HepG2 (cell line): ENCODE results near the gene TELO2. TPM values are rescaled to one million over a fixed set of nuclear protein-coding genes. Genes with fewer than 3 reads are reported as not detected.
A peak's percentile ranks its signal among the peaks of the same experiment; 100 is the strongest.

Source experiments
- BCL6 ChIP-seq: IDR thresholded peaks from 2 replicates; pipeline ENCODE4 v1.6.1; 2016; ENCODE audit warnings: missing genetic modification reagents, missing compliant biosample characterization
- BHLHE40 ChIP-seq: IDR thresholded peaks from 2 replicates; pipeline ENCODE4 v1.6.1; 2011; ENCODE audit warnings: low read length, improper control_type of control experiment
- CBX1 ChIP-seq: IDR thresholded peaks from one replicate; pipeline ENCODE4 v1.6.1; 2016; ENCODE audit warnings: antibody characterized with exemption, low read depth
- CBX2 ChIP-seq, 2 experiments: fragments of 200-600 bp in 1 of 2; sonication (generic); formaldehyde crosslinking in 1 of 2; IDR thresholded peaks; 2 replicates each; pipeline versions ENCODE4 v1.7.0 to v1.8.1; 2018 to 2022; ENCODE audit warnings: low read depth in 2 of 2, low read length in 1 of 2, mild to moderate bottlenecking in 1 of 2, missing genetic modification reagents in 1 of 2
- DR1 ChIP-seq: sonication (generic); formaldehyde crosslinking; IDR thresholded peaks from 2 replicates; pipeline ENCODE4 v1.8.0; 2021; ENCODE audit warnings: mild to moderate bottlenecking, missing genetic modification reagents, inconsistent platforms
- MTA1 ChIP-seq: sonication (generic); formaldehyde crosslinking; IDR thresholded peaks from 2 replicates; pipeline ENCODE4 v1.4.0; 2020; ENCODE audit warnings: missing genetic modification reagents, mild to moderate bottlenecking, borderline replicate concordance
- NRL ChIP-seq: sonication (generic); formaldehyde crosslinking; IDR thresholded peaks from 2 replicates; pipeline ENCODE4 v1.5.0; 2020; ENCODE audit warnings: missing genetic modification reagents, mild to moderate bottlenecking, moderate library complexity, borderline replicate concordance
- PRPF4 ChIP-seq: fragments of 200-400 bp; formaldehyde crosslinking; IDR thresholded peaks from 2 replicates; pipeline ENCODE4 v1.6.1; 2016; ENCODE audit warnings: low read length, low read depth; ENCODE audit not compliant: poor library complexity, severe bottlenecking
- RNF2 ChIP-seq: fragments of 450-650 bp; conservative IDR thresholded peaks from 2 replicates; pipeline ENCODE4 v1.6.1; 2016; ENCODE audit warnings: low read depth
- TCF7L2 ChIP-seq: IDR thresholded peaks from 2 replicates; pipeline ENCODE4 v1.6.1; 2011; ENCODE audit warnings: mild to moderate bottlenecking, low read depth, low read length, moderate library complexity
- ZKSCAN8 ChIP-seq: IDR thresholded peaks from 2 replicates; pipeline ENCODE4 v1.6.1; 2016; ENCODE audit warnings: borderline replicate concordance, missing genetic modification reagents, missing compliant biosample characterization
- ZNF225 ChIP-seq: sonication (generic); formaldehyde crosslinking; IDR thresholded peaks from 2 replicates; pipeline ENCODE4 v1.4.0; 2020; ENCODE audit warnings: mild to moderate bottlenecking, missing genetic modification reagents
- ZNF460 ChIP-seq: sonication (generic); formaldehyde crosslinking; IDR thresholded peaks from 2 replicates; pipeline ENCODE4 v1.5.1; 2020; ENCODE audit warnings: missing genetic modification reagents, mild to moderate bottlenecking, borderline replicate concordance
- ZNF468 ChIP-seq: sonication (generic); formaldehyde crosslinking; IDR thresholded peaks from 2 replicates; pipeline ENCODE4 v1.8.0; 2022; ENCODE audit warnings: mild to moderate bottlenecking, moderate library complexity, missing genetic modification reagents
- ZNF749 ChIP-seq: sonication (generic); formaldehyde crosslinking; IDR thresholded peaks from 2 replicates; pipeline ENCODE4 v1.8.0; 2022; ENCODE audit warnings: mild to moderate bottlenecking, missing genetic modification reagents, moderate library complexity, borderline replicate concordance
- polyA plus RNA-seq, 8 experiments: library from polyadenylated mRNA; depleted of rRNA in 3 of 8; stranded (reverse) in 7 of 8; unstranded in 1 of 8; fragments of >200 nt; fragmentation: Illumina TruSeq in 4 of 8; extraction: Trizol in 4 of 8; gene quantifications; 2 replicates each; pipeline versions ENCODE4 v1.2.1 to v1.2.3, GENCODE V29; 2011 to 2016; ENCODE audit warnings: low read depth in 4 of 8, missing spikeins in 1 of 8, mixed read lengths in 1 of 8; ENCODE audit not compliant: insufficient read depth in 1 of 8
- total RNA-seq, 5 experiments: library from RNA; depleted of rRNA; stranded (reverse); fragments of >200 nt; fragmentation: Illumina TruSeq; extraction: Trizol; gene quantifications; 2 replicates each; pipeline ENCODE4 v1.2.3, GENCODE V29; 2016; ENCODE audit warnings: low read depth in 1 of 5
- TF ChIP-seq, protein P1 (sequence below): sonication (generic); formaldehyde crosslinking; IDR thresholded peaks from 2 replicates; pipeline ENCODE4 v1.5.1; 2020; ENCODE audit warnings: mild to moderate bottlenecking, missing genetic modification reagents, moderate library complexity
- TF ChIP-seq, protein P2 (sequence below): sonication (generic); formaldehyde crosslinking; IDR thresholded peaks from 2 replicates; pipeline ENCODE4 v1.5.0; 2020; ENCODE audit warnings: missing genetic modification reagents
- TF ChIP-seq, protein P3 (sequence below): sonication (generic); formaldehyde crosslinking; IDR thresholded peaks from 2 replicates; pipeline ENCODE4 v1.5.1; 2020; ENCODE audit warnings: mild to moderate bottlenecking, moderate library complexity, missing genetic modification reagents
- TF ChIP-seq, protein P4 (sequence below): IDR thresholded peaks from 2 replicates; pipeline ENCODE4 v1.6.1; 2016; ENCODE audit warnings: missing genetic modification reagents, missing compliant biosample characterization
- TF ChIP-seq, protein P5 (sequence below): IDR thresholded peaks from 2 replicates; pipeline ENCODE4 v1.6.1; 2018; ENCODE audit warnings: missing genetic modification reagents, mild to moderate bottlenecking, missing compliant biosample characterization

Gene TELO2
- total and polyA plus RNA-seq, 2 of the 13 experiments (the other 11 are each of a cell fraction or from before 2014, with no cell fraction given): 10.1 to 17.9 TPM

DNA sequence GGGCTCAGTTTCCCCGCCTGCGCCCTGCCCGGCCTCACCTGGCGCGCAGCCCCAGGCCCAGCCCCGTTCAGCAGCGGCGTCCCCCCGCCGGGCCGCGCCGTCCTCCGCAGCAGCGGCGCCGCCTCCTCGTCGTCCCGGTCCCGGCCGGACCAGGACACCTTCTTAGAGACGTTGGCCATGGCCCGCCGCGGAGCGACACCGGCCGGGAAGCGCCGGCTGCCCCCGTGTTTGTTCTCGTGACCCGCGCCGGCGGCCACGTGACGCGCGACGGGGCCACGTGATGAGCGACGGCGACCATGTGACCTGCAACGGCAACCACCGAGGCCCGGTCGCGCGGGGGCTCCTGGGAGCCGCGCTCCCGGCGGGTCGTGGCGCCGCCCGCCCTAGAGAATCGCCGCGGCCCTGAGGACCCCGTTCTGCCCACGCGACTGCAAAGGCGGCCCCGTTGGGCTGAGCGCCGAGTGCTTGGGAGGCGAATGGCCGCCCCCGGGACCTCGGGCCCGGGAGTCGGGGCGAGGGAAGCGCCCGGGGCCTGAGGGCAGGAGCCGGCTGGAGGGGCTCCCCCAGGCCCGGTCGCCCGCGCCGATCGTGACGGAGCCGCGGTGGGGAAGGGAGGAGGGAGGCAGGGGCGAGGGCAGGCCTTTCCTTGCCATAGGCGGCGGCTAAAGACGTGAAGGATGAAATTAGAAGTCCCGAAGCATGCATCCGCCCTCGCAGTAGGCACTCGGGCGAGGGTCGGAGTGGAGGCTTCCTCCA is 18.2 kb upstream of the TELO2 start, which contains the start of gene CLCN7 (continued):
- peak; percentile 87; the same call in 1 of the 2 replicates for TF ChIP-seq DR1 (CRISPR knock-in tag)
- no peak for TF ChIP-seq NRL (CRISPR knock-in tag)
- peak; percentile 98 for TF ChIP-seq RNF2
- TF ChIP-seq ZNF225 (CRISPR knock-in tag): peak; percentile 60; the same call in 1 of the 2 replicates
- 0 out of 2 replicates have a peak, but pooled peaks have one; percentile 19 for TF ChIP-seq ZKSCAN8
- peak; percentile 28 for TF ChIP-seq CBX1
- no peak for TF ChIP-seq CBX2 (IDR thresholded peaks at IDR 0.05; ENCODE audit: low read depth, low read length)
- 0 out of 2 replicates have a peak, but pooled peaks have one; percentile 17 for TF ChIP-seq CBX2 (CRISPR knock-in tag; IDR thresholded peaks at IDR 0.05; ENCODE audit: low read depth)
- no peak for TF ChIP-seq ZNF460 (CRISPR knock-in tag)
- TF ChIP-seq ZNF749: peak; percentile 98
- TF ChIP-seq, protein P1, sequence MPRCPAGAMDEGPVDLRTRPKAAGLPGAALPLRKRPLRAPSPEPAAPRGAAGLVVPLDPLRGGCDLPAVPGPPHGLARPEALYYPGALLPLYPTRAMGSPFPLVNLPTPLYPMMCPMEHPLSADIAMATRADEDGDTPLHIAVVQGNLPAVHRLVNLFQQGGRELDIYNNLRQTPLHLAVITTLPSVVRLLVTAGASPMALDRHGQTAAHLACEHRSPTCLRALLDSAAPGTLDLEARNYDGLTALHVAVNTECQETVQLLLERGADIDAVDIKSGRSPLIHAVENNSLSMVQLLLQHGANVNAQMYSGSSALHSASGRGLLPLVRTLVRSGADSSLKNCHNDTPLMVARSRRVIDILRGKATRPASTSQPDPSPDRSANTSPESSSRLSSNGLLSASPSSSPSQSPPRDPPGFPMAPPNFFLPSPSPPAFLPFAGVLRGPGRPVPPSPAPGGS (CRISPR knock-in tag): peak; percentile 91
- peak; percentile 56; the same call in 1 of the 2 replicates for TF ChIP-seq BCL6
- TF ChIP-seq, protein P2, sequence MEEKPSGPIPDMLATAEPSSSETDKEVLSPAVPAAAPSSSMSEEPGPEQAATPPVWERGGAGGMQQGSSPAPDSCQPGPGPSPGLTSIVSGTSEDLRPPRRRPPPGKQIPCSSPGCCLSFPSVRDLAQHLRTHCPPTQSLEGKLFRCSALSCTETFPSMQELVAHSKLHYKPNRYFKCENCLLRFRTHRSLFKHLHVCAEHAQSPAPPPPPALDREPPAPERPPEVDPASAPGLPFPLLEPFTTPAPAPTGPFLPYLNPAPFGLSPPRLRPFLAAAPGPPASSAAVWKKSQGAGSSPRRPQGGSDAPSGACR (CRISPR knock-in tag): no peak; the same call in 1 of the 2 replicates
- no peak for TF ChIP-seq TCF7L2
- no peak for TF ChIP-seq PRPF4
- TF ChIP-seq, protein P3, sequence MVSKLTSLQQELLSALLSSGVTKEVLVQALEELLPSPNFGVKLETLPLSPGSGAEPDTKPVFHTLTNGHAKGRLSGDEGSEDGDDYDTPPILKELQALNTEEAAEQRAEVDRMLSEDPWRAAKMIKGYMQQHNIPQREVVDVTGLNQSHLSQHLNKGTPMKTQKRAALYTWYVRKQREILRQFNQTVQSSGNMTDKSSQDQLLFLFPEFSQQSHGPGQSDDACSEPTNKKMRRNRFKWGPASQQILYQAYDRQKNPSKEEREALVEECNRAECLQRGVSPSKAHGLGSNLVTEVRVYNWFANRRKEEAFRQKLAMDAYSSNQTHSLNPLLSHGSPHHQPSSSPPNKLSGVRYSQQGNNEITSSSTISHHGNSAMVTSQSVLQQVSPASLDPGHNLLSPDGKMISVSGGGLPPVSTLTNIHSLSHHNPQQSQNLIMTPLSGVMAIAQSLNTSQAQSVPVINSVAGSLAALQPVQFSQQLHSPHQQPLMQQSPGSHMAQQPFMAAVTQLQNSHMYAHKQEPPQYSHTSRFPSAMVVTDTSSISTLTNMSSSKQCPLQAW (CRISPR knock-in tag): no peak
- TF ChIP-seq BHLHE40: peak; percentile 92
- TF ChIP-seq, protein P4, sequence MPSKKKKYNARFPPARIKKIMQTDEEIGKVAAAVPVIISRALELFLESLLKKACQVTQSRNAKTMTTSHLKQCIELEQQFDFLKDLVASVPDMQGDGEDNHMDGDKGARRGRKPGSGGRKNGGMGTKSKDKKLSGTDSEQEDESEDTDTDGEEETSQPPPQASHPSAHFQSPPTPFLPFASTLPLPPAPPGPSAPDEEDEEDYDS (CRISPR knock-in tag): peak; percentile 79
- peak; percentile 90; the same call in 1 of the 2 replicates for TF ChIP-seq ZNF468 (CRISPR knock-in tag)
- TF ChIP-seq, protein P5, sequence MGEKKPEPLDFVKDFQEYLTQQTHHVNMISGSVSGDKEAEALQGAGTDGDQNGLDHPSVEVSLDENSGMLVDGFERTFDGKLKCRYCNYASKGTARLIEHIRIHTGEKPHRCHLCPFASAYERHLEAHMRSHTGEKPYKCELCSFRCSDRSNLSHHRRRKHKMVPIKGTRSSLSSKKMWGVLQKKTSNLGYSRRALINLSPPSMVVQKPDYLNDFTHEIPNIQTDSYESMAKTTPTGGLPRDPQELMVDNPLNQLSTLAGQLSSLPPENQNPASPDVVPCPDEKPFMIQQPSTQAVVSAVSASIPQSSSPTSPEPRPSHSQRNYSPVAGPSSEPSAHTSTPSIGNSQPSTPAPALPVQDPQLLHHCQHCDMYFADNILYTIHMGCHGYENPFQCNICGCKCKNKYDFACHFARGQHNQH (CRISPR knock-in tag): peak; percentile 76
- TF ChIP-seq MTA1 (CRISPR knock-in tag): 0 out of 2 replicates have a peak, but pooled peaks have one; percentile 11
